ENCODE measurements around the gene URB1.

DNA sequence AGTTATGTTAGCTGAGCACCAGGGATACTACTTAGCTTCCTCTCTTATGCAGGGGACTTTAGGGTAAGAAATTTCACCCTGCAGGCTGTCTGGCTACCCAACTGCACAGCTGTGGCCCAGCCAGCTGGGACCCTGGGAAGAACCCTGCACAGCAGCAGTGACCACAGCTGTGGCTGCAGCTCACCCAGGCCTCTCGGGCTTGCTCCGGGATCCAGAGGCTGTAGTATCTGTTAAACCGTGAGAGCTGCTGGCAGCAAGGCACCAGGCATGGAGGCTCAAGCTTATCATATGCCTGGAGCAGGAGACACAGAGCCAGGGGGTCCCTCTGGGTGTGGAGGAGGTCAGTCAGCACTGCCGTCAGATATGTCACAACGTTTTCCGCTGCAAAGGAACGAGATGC lies 40.3 kb downstream of the URB1 start:
- TF ChIP-seq, protein P1, sequence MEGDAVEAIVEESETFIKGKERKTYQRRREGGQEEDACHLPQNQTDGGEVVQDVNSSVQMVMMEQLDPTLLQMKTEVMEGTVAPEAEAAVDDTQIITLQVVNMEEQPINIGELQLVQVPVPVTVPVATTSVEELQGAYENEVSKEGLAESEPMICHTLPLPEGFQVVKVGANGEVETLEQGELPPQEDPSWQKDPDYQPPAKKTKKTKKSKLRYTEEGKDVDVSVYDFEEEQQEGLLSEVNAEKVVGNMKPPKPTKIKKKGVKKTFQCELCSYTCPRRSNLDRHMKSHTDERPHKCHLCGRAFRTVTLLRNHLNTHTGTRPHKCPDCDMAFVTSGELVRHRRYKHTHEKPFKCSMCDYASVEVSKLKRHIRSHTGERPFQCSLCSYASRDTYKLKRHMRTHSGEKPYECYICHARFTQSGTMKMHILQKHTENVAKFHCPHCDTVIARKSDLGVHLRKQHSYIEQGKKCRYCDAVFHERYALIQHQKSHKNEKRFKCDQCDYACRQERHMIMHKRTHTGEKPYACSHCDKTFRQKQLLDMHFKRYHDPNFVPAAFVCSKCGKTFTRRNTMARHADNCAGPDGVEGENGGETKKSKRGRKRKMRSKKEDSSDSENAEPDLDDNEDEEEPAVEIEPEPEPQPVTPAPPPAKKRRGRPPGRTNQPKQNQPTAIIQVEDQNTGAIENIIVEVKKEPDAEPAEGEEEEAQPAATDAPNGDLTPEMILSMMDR (IDR thresholded peaks at IDR 0.05): no peak
- TF ChIP-seq POLR2A (IDR thresholded peaks at IDR 0.05): no peak
